GM20000 (cell line): ENCODE measurements around the gene PTPN23.

Experiments
- DNase-seq: peaks from one replicate; pipeline ENCODE4 v3.0.0; 2012; ENCODE audit warnings: low spot score
- CTCF ChIP-seq: IDR thresholded peaks from 2 replicates; pipeline ENCODE4 v1.5.1; 2012; ENCODE audit warnings: mild to moderate bottlenecking, control low read depth; ENCODE audit errors: extremely low read depth, missing control alignments

The PTPN23 gene

GRCh38 chr3:47380601-47381316, at the start of gene PTPN23:
TSS of gene PTPN23 (plus strand) at chr3:47381021. CDS start at chr3:47381097, 76 bp downstream.
- peak; percentile 96 for DNase-seq
- no peak for TF ChIP-seq CTCF

GRCh38 chr3:47333907-47334306, 46.9 kb upstream of the PTPN23 start:
- TF ChIP-seq CTCF: no peak
- DNase-seq: no peak

GRCh38 chr3:47337656-47338055, 43.2 kb upstream of the PTPN23 start:
- DNase-seq: no peak
- no peak for TF ChIP-seq CTCF

GRCh38 chr3:47339951-47340350, 40.9 kb upstream of the PTPN23 start:
- TF ChIP-seq CTCF: no peak
- DNase-seq: no peak

GRCh38 chr3:47340866-47341265, 40.0 kb upstream of the PTPN23 start:
- DNase-seq: no peak
- TF ChIP-seq CTCF: no peak

GRCh38 chr3:47342151-47342550, 38.7 kb upstream of the PTPN23 start:
- no peak for DNase-seq
- TF ChIP-seq CTCF: no peak

GRCh38 chr3:47342812-47343211, 38.0 kb upstream of the PTPN23 start:
- no peak for TF ChIP-seq CTCF
- no peak for DNase-seq
